Dedifferentiated amniotic fluid mesenchymal stem cell (primary cell): ENCODE results near the gene ATP2A1.
"Not testable (repeated sequence)": the region's sequence is repeated elsewhere in the genome, so short reads cannot be mapped to it uniquely, and the experiment has no call there.

ENCODE experiments used
- DNase-seq: peaks from one replicate; pipeline ENCODE4 v3.0.0-alpha.2; 2016; ENCODE audit errors: extremely low spot score

ATP2A1 gene

DNA sequence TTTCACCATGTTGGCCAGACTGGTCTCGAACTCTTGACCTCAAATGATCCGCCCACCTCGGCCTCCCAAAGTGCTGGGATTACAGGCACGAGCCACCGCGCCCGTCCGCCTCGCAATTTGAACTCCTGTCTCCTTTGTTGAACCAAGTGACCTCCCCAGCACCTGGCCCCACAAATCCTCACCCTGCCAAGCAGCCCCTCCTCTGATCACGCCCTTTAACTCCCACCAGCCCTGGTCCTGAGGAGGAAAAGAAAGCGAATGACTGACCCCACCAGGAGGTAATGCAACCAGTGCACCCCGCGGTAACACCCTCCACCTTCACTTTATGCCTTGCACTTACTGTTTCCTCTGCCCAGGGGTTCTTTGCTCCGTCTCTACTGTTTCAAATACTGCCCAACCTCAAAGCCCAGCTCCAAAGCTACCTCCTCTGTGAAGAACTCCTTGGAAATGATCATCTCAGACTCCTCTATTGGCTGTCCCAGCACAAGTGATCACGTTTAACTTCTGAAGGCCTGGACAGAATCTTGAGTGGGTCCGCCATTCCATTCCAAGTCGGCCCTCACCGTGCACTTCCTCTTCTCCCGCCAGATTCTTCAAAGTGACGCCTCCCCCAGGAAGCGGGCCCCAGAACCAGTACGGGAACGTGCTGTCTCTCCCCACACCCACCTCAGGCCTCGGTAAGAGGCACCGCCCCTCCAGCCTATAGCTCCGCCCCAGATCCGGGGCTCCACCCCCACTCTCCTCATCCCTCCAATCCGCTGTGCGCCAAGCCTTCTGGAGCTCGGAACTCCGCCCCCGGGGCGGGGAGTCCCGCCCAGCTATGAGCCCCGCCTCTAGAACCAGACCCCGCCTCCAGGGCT lies 57.9 kb downstream of the ATP2A1 start:
- DNase-seq, result no peak

GRCh38 chr16:28936784-28937155 lies 58.5 kb downstream of the ATP2A1 start:
- no peak for DNase-seq

DNA sequence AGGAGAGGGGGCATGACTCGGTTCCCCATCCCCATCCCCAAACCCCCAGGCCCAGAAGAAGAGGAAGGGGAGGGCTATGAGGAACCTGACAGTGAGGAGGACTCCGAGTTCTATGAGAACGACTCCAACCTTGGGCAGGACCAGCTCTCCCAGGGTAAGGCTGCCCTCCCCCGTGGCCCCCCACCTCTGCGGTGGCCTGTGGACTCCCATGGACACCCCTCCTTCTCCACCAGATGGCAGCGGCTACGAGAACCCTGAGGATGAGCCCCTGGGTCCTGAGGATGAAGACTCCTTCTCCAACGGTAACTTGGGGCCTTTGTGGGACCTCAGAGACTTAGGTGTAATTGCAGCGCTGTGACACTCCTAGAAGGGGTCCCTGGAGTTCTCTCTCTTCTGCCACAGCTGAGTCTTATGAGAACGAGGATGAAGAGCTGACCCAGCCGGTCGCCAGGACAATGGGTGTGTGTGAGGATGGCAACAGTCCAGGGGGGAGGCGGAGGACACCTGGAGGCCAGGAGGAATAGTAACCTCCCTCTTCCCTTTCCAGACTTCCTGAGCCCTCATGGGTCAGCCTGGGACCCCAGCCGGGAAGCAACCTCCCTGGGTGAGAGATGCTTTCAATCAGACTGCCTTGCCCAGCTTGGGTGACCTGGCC lies 59.1 kb downstream of the ATP2A1 start:
- no peak for DNase-seq

DNA sequence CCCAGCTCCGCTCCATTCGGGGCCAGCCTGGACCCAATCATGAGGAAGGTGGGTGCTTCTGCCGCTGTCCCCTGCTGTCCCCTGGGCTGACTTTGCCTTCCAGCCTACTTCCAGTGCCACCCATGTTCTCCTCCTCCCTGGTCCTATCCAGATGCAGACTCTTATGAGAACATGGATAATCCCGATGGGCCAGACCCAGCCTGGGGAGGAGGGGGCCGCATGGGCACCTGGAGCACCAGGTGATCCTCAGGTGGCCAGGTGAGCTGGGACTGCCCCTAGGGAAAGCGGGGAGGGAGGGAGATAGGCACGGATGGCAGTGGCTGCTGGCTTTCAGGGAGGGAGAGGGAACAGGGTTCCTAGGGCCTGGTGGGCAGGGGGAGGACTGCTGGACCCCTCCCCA lies 60.4 kb downstream of the ATP2A1 start:
- no peak for DNase-seq

- not testable (repeated sequence) for DNase-seq
Measured at GRCh38 chr16:28939825-28940224, 61.5 kb downstream of the ATP2A1 start.

DNA sequence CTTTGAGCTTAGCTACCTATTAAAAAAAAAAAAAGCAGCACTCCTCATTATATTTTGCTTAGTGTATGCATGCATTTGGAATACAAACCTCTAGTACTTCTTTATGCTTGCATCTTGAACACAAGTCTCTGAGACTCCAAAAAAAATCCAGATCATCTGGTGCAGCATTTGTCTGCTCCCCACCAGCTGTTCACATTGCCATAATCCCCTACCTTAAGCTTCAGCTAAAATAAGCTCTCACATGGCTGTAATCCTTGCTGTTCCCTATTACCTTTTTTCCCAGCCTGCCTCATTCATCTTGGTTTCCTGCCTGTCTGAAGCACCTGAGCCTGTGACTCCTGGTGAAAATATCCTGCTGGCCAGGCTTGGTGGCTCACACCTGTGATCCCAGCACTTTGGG lies 65.0 kb downstream of the ATP2A1 start:
- no peak for DNase-seq

DNA sequence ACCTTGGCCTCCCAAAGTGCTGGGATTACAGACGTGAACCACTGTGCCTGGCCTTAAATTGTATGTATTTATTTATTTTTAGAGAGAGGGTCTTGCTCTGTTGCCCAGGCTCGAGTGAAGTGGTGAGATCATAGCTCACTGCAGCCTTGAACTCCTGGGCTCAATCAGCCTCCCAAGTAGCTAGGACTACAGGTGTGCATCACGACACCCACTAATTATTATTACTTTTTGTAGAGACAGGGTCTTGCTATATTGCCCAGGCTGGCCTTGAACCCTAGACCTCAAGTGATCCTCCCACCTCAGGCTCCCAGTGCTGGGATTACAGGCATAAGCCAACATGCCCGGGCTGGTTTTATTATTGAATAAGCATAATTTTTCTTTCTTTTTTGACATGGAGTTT lies 68.4 kb downstream of the ATP2A1 start:
- no peak for DNase-seq

GRCh38 chr16:28950648-28951409 lies 72.5 kb downstream of the ATP2A1 start, which contains the start of gene NFATC2IP:
Gene NFATC2IP, plus strand, starts transcription at chr16:28950937. Its CDS starts 75 bp downstream, at chr16:28951012.
- peak; percentile 100 for DNase-seq

- DNase-seq, result no peak
Measured at GRCh38 chr16:28951410-28951943, 73.2 kb downstream of the ATP2A1 start.
